NCI-H1436 (cell line): Measurements from ENCODE around the gene AMDHD1.

ENCODE experiments used
- DNase-seq: peaks from one replicate; lab custom pipeline; 2025; lab: John Stamatoyannopoulos, UW

AMDHD1 gene

DNA sequence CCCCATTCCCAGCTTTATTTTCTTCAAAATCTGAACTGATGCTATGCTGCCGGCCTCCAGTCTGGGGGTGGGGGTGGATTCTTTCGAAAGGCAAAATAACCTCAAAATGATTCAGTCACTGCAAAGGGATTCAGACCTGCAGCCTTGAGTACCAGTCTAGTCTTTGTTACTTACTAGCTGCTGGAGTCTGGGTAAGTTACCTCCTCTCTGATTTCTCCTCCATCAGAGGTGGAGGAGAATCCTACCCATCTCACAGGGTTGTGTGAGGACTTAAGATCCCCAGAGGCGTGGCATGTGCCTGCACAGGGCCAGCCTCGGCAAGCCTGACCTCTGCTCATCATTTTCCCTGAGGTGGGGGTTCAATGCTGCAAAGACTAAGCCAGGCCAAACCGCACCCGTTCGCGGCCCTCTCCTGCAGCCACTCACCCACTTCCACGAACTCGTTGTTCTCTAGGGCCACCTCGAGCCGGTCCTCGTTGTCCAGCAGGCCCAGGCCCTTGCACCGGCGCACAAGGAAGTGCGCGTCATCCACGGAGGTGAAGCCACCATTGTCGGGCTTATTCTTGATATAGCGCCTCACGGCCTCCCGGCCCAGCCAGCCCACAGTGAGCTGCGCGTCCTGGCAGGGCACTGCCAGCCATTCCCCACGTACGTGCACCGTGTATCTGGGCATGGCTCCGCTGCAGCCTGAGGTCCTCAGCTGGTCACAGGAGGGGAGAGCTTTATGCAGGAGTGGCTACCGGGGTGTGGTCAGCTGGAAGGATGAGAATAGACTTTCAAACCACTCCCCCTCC, 52.3 kb downstream of the AMDHD1 start:
- no peak for DNase-seq

GRCh38 chr12:95996034-95996658, 53.0 kb downstream of the AMDHD1 start, which contains the start of gene HAL:
HAL (minus strand) TSS chr12:95996344; CDS start chr12:95995910, 434 bp downstream.
- no peak for DNase-seq

- no peak for DNase-seq
Measured at GRCh38 chr12:95997276-95997675, 54.1 kb downstream of the AMDHD1 start.

- no peak for DNase-seq
Measured at GRCh38 chr12:95997911-95998510, 54.9 kb downstream of the AMDHD1 start.

- DNase-seq: peak; percentile 43
Measured at GRCh38 chr12:95998611-95999286, 55.6 kb downstream of the AMDHD1 start.

DNA sequence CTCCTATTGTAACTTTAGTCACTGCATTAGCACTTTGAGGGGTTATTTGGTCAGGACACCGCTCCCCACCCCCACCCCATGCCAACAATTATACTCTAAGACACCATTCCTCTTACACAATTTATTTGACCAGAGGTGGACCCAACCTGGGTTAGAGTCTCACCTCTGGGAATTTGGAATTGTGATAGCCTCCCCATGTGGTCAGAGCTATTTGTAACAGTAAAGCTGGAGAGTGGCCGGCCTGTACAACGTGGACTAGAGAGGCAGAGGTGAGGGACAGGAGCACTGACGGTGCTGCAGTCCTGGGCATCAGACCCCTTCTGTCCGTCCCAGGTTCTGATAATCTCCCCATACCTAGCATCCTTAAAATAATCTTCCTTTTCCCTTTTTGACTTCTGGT, 56.4 kb downstream of the AMDHD1 start:
- no peak for DNase-seq

DNA sequence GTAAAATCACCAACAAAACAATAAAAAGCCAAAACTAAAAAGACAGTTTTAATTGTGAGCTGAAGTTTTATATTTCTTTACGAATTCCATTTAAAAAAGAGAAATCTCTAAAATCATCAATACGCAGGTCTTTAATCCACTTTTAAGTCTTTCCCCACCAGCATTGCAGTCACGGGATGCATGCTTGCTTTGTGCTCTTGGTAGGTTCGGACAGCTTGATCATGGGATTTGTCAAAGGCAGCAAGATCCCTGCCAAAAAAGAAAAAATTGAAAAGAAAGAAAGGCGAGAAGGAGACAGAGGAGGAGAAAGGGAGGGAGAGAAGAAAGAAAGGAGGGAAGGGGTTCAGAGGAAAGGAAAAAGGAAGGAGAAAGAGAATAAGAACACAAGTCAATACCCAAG, 57.7 kb downstream of the AMDHD1 start:
- no peak for DNase-seq

GRCh38 chr12:96006727-96007126, 63.6 kb downstream of the AMDHD1 start:
- no peak for DNase-seq

DNA sequence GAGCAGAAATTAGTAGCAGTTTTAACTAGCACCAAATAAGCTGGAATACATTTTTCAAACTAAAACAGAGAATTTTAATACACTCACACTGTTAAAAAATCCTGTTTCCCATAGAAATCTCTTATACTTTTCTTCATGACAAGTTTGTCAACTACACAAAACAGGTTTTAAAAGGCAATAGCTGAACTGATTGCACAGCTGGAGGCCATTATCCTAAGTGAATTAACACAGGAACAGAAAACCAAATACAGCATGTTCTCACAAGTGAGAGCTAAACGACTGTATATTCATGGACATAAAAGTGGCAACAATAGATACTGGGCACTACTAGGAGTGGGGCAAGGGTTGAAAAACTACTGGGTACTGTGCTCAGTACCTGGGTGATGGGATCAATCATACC, 64.6 kb downstream of the AMDHD1 start:
- DNase-seq: no peak

- DNase-seq: no peak
Measured at GRCh38 chr12:96014943-96015599, 71.9 kb downstream of the AMDHD1 start.

GRCh38 chr12:96015672-96016071, 72.5 kb downstream of the AMDHD1 start:
- DNase-seq: no peak
